ENCODE measurements around the gene OR7A5.
"Not testable (repeated sequence)": the region's sequence is repeated elsewhere in the genome, so short reads cannot be mapped to it uniquely, and the experiment has no call there.

OR7A5 gene

GRCh38 chr19:14804765-14805164 lies 30.2 kb downstream of the OR7A5 start:
- peaks cover 6% of the 10 kb centered on the region for H3K27me3 Mint-ChIP-seq
- peaks cover 5% of the 10 kb centered on the region for H3K4me1 Mint-ChIP-seq (ENCODE audit: low read depth)
- no peaks in the 10 kb centered on the region for H3K9me3 Mint-ChIP-seq (ENCODE audit: low read depth)
- no peak overlapping the region for H3K4me3 Mint-ChIP-seq
- no peak overlapping the region for H3K27ac Mint-ChIP-seq
- no peaks in the 10 kb centered on the region for H3K36me3 Mint-ChIP-seq

- H3K9me3 Mint-ChIP-seq (ENCODE audit: low read depth), result no peaks in the 10 kb centered on the region
- no peaks in the 10 kb centered on the region for H3K36me3 Mint-ChIP-seq
- H3K4me1 Mint-ChIP-seq (ENCODE audit: low read depth), result no peaks in the 10 kb centered on the region
- no peak overlapping the region for H3K27ac Mint-ChIP-seq
- H3K27me3 Mint-ChIP-seq, result peaks cover 8% of the 10 kb centered on the region
- no peak overlapping the region for H3K4me3 Mint-ChIP-seq
These were observed 36.2 kb downstream of the OR7A5 start for GRCh38 chr19:14798760-14799159.

GRCh38 chr19:14796021-14796420 lies 39.0 kb downstream of the OR7A5 start:
- Mint-ChIP-seq H3K9me3 (ENCODE audit: low read depth) (no peaks in the 10 kb centered on the region), H3K4me3 (no peak overlapping the region), H3K4me1 (ENCODE audit: low read depth) (no peaks in the 10 kb centered on the region), H3K27me3 (peaks cover 9% of the 10 kb centered on the region), H3K27ac (no peak overlapping the region), H3K36me3 (no peaks in the 10 kb centered on the region)

GRCh38 chr19:14795078-14795721 lies 39.8 kb downstream of the OR7A5 start:
- Mint-ChIP-seq H3K27me3 (peaks cover 9% of the 10 kb centered on the region), H3K4me3 (no peak overlapping the region), H3K36me3 (no peaks in the 10 kb centered on the region), H3K4me1 (ENCODE audit: low read depth) (no peaks in the 10 kb centered on the region), H3K27ac (no peak overlapping the region), H3K9me3 (ENCODE audit: low read depth) (no peaks in the 10 kb centered on the region)

- H3K36me3 Mint-ChIP-seq; H3K27me3 Mint-ChIP-seq; H3K9me3 Mint-ChIP-seq (ENCODE audit: low read depth); H3K4me1 Mint-ChIP-seq (ENCODE audit: low read depth); H3K4me3 Mint-ChIP-seq; H3K27ac Mint-ChIP-seq: not testable (repeated sequence)
These were observed 42.7 kb downstream of the OR7A5 start for GRCh38 chr19:14792250-14792649.

- Mint-ChIP-seq H3K4me1 (ENCODE audit: low read depth) (peaks cover 9% of the 10 kb centered on the region), H3K36me3 (no peaks in the 10 kb centered on the region), H3K4me3 (peak overlapping the region; percentile 2), H3K9me3 (ENCODE audit: low read depth) (no peaks in the 10 kb centered on the region), H3K27ac (no peak overlapping the region), H3K27me3 (peaks cover 9% of the 10 kb centered on the region)
These were observed 48.5 kb downstream of the OR7A5 start for GRCh38 chr19:14786421-14786851.

- not testable (repeated sequence) for H3K4me1 Mint-ChIP-seq (ENCODE audit: low read depth); H3K36me3 Mint-ChIP-seq; H3K9me3 Mint-ChIP-seq (ENCODE audit: low read depth); H3K4me3 Mint-ChIP-seq; H3K27ac Mint-ChIP-seq
- peaks cover 12% of the 10 kb centered on the region for H3K27me3 Mint-ChIP-seq
These were observed 49.7 kb downstream of the OR7A5 start for GRCh38 chr19:14785102-14785793.

GRCh38 chr19:14784730-14785101 lies 50.3 kb downstream of the OR7A5 start:
- not testable (repeated sequence) for H3K9me3 Mint-ChIP-seq (ENCODE audit: low read depth); H3K4me3 Mint-ChIP-seq; H3K36me3 Mint-ChIP-seq; H3K27ac Mint-ChIP-seq; H3K4me1 Mint-ChIP-seq (ENCODE audit: low read depth)
- H3K27me3 Mint-ChIP-seq, result peaks cover 12% of the 10 kb centered on the region

GRCh38 chr19:14783410-14783998 lies 51.5 kb downstream of the OR7A5 start:
- H3K36me3 Mint-ChIP-seq; H3K4me1 Mint-ChIP-seq (ENCODE audit: low read depth); H3K9me3 Mint-ChIP-seq (ENCODE audit: low read depth); H3K27ac Mint-ChIP-seq; H3K4me3 Mint-ChIP-seq: not testable (repeated sequence)
- peaks cover 16% of the 10 kb centered on the region for H3K27me3 Mint-ChIP-seq

GRCh38 chr19:14782626-14783409 lies 52.2 kb downstream of the OR7A5 start:
- Mint-ChIP-seq H3K36me3 (no peaks in the 10 kb centered on the region), H3K4me3 (no peak overlapping the region), H3K27ac (no peak overlapping the region), H3K27me3 (peaks cover 17% of the 10 kb centered on the region), H3K4me1 (ENCODE audit: low read depth) (peaks cover 9% of the 10 kb centered on the region), H3K9me3 (ENCODE audit: low read depth) (no peaks in the 10 kb centered on the region)

- not testable (repeated sequence) for H3K36me3 Mint-ChIP-seq; H3K9me3 Mint-ChIP-seq (ENCODE audit: low read depth); H3K27ac Mint-ChIP-seq; H3K4me3 Mint-ChIP-seq
- Mint-ChIP-seq H3K27me3 (peaks cover 20% of the 10 kb centered on the region), H3K4me1 (ENCODE audit: low read depth) (peaks cover 12% of the 10 kb centered on the region)
These were observed 53.1 kb downstream of the OR7A5 start for GRCh38 chr19:14781713-14782536.

GRCh38 chr19:14780622-14781225 lies 54.3 kb downstream of the OR7A5 start:
- not testable (repeated sequence) for H3K27ac Mint-ChIP-seq; H3K4me3 Mint-ChIP-seq; H3K9me3 Mint-ChIP-seq (ENCODE audit: low read depth); H3K36me3 Mint-ChIP-seq
- Mint-ChIP-seq H3K4me1 (ENCODE audit: low read depth) (peaks cover 14% of the 10 kb centered on the region), H3K27me3 (peaks cover 21% of the 10 kb centered on the region)

GRCh38 chr19:14779151-14779550 lies 55.8 kb downstream of the OR7A5 start:
- H3K27me3 Mint-ChIP-seq, result peaks cover 17% of the 10 kb centered on the region
- H3K9me3 Mint-ChIP-seq (ENCODE audit: low read depth), result no peaks in the 10 kb centered on the region
- H3K27ac Mint-ChIP-seq, result no peak overlapping the region
- peaks cover 11% of the 10 kb centered on the region for H3K4me1 Mint-ChIP-seq (ENCODE audit: low read depth)
- no peak overlapping the region for H3K4me3 Mint-ChIP-seq
- H3K36me3 Mint-ChIP-seq, result no peaks in the 10 kb centered on the region

GRCh38 chr19:14778110-14778845 lies 56.7 kb downstream of the OR7A5 start, which contains the start of gene ADGRE2:
Gene ADGRE2 (minus strand): TSS chr19:14778560. CDS start chr19:14776756, 1,804 bp downstream.
- H3K4me1 Mint-ChIP-seq (ENCODE audit: low read depth), result peaks cover 11% of the 10 kb centered on the region
- H3K27me3 Mint-ChIP-seq, result peaks cover 20% of the 10 kb centered on the region
- not testable (repeated sequence) for H3K9me3 Mint-ChIP-seq (ENCODE audit: low read depth); H3K27ac Mint-ChIP-seq; H3K4me3 Mint-ChIP-seq; H3K36me3 Mint-ChIP-seq

All from activated naive CD8-positive, alpha-beta T cell (primary cell).